Stimulated activated CD4-positive, alpha-beta T cell treated with anti-CD3 and anti-CD28 coated beads, Interleukin-1b, Interleukin-23, amount 100 ng/mL, for 1 hour (primary cell): Measurements from ENCODE around the gene TMEM225B.
"Not testable (repeated sequence)": the region's sequence is repeated elsewhere in the genome, so short reads cannot be mapped to it uniquely, and the experiment has no call there.

Source experiments
- DNase-seq, 2 donors: peaks; one replicate each; pipeline ENCODE4 v3.0.0-alpha.2; 2020; ENCODE audit warnings: low read depth in 2 of 2

Gene TMEM225B

GRCh38 chr7:99654626-99655025, 56.6 kb downstream of the TMEM225B start:
- DNase-seq: not testable (repeated sequence)

- not testable (repeated sequence) for DNase-seq
Observed at GRCh38 chr7:99657879-99658278, 59.8 kb downstream of the TMEM225B start.
